Spinal cord (tissue), 10 donors: ENCODE measurements around the gene BOK. TPM values are rescaled to one million over a fixed set of nuclear protein-coding genes. Genes with fewer than 3 reads are reported as not detected.
"Not testable (repeated sequence)": the region's sequence is repeated elsewhere in the genome, so short reads cannot be mapped to it uniquely, and the experiment has no call there.

Source experiments
- DNase-seq, 6 donors: peaks; one replicate each; pipeline versions ENCODE4 v3.0.0 to v3.0.0-alpha.2; 2013 to 2015; ENCODE audit warnings: low spot score in 6 of 6, low read depth in 4 of 6
- H3K27ac ChIP-seq: one replicate; pipeline ENCODE4 v1.5.1; 2013; ENCODE audit warnings: low read depth, low read length, control low read depth
- H3K27me3 ChIP-seq: one replicate; pipeline ENCODE4 v1.6.1; 2013; ENCODE audit warnings: low read length; ENCODE audit not compliant: control insufficient read depth, insufficient read depth
- H3K36me3 ChIP-seq: one replicate; pipeline ENCODE4 v1.6.1; 2013; ENCODE audit warnings: low read length; ENCODE audit not compliant: control insufficient read depth, insufficient read depth
- H3K4me1 ChIP-seq: one replicate; pipeline ENCODE4 v1.6.1; 2013; ENCODE audit warnings: low read length; ENCODE audit not compliant: control insufficient read depth, insufficient read depth
- H3K4me3 ChIP-seq: one replicate; pipeline ENCODE4 v1.5.1; 2013; ENCODE audit warnings: low read depth, low read length, control low read depth
- H3K9me3 ChIP-seq: one replicate; pipeline ENCODE4 v1.6.1; 2013; ENCODE audit warnings: low read length; ENCODE audit not compliant: control insufficient read depth, insufficient read depth
- WGBS: methylation state at CpG from one replicate; pipeline ENCODE4 v1.1.5; 2013; ENCODE audit warnings: missing lambda C conversion rate; ENCODE audit not compliant: insufficient coverage; 5-methylcytosine and 5-hydroxymethylcytosine counted together
- polyA plus RNA-seq, 2 donors: library from polyadenylated mRNA; unstranded; fragments of 120-200 nt; gene quantifications; one replicate each; pipeline ENCODE4 v1.2.1, GENCODE V29; 2013; ENCODE audit not compliant: insufficient read length in 2 of 2
- total RNA-seq, 2 donors: library from RNA; depleted of rRNA in 1 of 2; stranded (reverse); fragments of 120-200 nt in 1 of 2; fragments of >200 nt in 1 of 2; gene quantifications; one replicate each; pipeline versions ENCODE4 v1.2.3 to v1.2.4, GENCODE V29; 2013 to 2014
- donor health status: healthy.

The BOK gene
- total and polyA plus RNA-seq, 4 donors, result 15.5 to 52.7 (median 37.3) TPM

DNA sequence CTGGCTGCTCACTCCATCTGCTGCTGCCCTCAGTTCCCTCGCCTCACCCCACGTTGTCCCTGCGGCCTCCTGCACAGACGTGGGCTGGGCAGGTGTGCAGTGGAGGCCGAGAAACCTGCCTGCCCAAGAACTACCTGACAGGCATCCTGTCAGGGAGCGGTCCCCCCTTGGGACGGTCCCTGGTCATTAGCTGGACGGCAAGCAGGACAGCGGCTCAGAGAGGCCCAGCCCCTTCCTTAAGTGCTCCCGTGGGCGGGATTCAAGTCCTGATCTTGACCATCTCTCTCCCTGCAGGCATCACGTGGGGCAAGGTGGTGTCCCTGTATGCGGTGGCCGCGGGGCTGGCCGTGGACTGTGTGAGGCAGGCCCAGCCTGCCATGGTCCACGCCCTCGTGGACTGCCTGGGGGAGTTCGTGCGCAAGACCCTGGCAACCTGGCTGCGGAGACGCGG is 11.3 kb downstream of the BOK start:
- Histone ChIP-seq H3K9me3 (no peaks in the 10 kb centered on the region), H3K4me3 (no peak overlapping the region), H3K4me1 (peaks cover 13% of the 10 kb centered on the region), H3K27me3 (no peaks in the 10 kb centered on the region), H3K36me3 (peaks cover 48% of the 10 kb centered on the region), H3K27ac (no peak overlapping the region)
- WGBS, result 87% methylated on average over 17 of the region's 23 CpGs
- no peak for DNase-seq

DNA sequence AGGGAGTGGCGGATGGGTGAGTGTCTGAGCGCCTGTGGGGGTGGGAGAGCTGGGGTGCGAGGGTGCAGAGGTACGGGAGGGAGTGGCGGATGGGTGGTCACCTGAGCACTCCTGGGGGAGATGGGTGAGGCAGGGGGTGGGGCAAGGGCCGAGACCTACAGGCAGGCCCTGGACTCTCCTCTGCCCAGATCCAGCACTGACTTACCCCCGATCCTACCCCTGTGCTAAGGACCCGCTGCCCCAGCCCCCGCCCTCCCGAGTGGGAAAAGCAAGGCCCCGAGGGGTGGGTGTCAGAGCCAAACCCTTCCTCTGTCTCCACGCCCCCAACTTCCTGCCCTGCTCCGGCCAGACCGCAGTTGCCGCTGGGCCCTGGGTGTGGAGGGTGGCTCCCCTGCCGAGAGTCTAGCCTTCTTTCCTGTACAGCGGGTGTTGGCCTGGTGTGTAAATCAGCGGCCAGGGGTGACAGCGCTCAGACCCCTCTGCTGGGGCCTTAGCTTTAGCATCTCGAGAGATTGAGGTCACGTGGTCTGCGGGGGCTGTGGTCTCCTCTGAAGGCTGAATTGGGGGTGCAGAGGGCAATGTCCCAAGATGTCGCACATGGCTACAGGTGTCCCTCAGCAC is 12.5 kb downstream of the BOK start:
- no peaks in the 10 kb centered on the region for H3K9me3 ChIP-seq
- no peak overlapping the region for H3K27ac ChIP-seq
- WGBS, result 82% methylated on average over 16 of the region's 23 CpGs
- peaks cover 6% of the 10 kb centered on the region for H3K4me1 ChIP-seq
- no peak for DNase-seq
- no peak overlapping the region for H3K4me3 ChIP-seq
- H3K27me3 ChIP-seq, result no peaks in the 10 kb centered on the region
- peaks cover 50% of the 10 kb centered on the region for H3K36me3 ChIP-seq

DNA sequence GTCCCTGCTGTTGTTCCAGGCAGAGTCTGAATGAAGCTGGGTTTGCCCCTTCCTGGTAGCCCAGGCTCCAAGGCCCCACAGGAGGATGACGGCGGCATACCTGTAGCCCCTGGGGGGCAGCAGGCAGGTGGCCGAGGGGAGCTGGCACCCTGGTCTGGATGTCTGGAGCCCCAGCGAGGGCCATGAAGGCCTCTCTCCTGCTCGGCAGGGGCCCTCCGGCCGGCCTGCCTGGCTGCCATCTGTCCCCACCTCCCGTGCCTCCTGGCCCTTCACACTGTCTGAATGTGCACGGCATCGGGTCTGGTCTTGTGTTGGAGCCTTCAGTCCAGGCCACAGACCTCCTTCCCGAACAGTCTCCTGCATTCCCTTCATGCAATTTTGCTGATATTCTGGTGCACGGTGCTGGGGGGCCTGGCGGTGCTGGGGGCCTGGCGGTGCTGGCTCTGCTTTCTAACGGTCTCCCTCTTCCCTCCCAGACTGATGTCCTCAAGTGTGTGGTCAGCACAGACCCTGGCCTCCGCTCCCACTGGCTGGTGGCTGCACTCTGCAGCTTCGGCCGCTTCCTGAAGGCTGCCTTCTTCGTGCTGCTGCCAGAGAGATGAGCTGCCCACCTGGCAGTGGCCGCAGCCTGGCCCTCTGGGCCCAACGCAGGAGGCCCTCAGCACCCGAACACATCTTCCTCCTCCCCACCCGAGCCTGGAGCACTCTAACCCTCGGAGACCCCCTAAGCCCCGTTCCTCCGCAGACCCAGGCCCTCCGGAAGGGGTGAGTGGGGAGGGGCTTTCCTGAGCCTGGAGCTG is 13.5 kb downstream of the BOK start:
- Histone ChIP-seq H3K4me3 (no peak overlapping the region), H3K4me1 (peaks cover 6% of the 10 kb centered on the region), H3K27me3 (no peaks in the 10 kb centered on the region), H3K9me3 (no peaks in the 10 kb centered on the region), H3K36me3 (peaks cover 58% of the 10 kb centered on the region), H3K27ac (no peak overlapping the region)
- no peak for DNase-seq
- WGBS, result 84% methylated on average over 21 of the region's 27 CpGs

DNA sequence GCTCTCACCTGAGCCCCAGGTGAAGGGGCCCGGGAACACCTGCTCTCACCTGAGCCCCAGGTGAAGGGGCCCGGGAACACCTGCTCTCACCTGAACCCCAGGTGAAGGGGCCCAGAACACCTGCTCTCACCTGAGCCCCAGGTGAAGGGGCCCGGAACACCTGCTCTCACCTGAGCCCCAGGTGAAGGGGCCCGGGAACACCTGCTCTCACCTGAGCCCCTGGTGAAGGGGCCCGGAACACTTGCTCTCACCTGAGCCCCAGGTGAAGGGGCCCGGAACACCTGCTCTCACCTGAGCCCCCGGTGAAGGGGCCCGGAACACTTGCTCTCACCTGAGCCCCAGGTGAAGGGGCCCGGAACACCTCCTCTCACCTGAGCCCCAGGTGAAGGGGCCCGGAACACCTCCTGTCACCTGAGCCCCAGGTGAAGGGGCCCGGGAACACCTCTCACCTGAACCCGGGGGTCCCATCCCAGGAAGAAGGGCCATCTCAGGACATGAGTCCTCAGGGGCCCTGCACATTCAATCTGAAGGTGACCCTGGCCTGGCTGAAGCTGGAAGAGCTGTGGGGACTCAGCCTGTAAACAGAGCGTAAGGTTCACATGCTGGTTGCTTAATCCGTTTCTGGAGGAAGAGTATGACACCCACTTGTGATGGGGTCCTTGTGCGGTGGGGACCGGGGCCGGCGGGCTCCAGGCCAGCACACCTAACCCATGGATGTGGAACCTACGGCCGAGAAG is 14.5 kb downstream of the BOK start:
- not testable (repeated sequence) for H3K4me3 ChIP-seq, DNase-seq, H3K27ac ChIP-seq, H3K4me1 ChIP-seq, H3K27me3 ChIP-seq, H3K9me3 ChIP-seq
- 92% methylated on average over 16 of the region's 20 CpGs for WGBS
- peaks cover 58% of the 10 kb centered on the region for H3K36me3 ChIP-seq

DNA sequence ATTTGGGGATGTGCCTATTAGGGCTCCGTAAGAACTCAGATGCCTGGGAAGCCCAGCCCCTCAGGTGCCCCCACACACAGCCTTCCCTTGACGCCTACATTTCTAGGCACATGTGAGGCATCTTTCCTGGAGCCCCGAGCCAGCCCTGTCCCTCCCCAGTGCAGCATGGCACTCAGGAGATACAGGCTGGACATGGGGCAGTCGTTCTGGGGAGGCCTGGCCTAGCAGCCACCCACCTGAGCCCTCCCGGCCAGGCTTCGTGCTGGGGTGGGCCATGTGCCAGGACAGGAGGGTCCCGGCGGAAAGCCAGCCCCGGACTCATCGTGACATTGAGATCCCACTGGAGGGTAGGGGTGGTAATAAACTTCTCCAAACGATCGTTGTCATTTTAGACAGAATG is 15.2 kb downstream of the BOK start:
- 98% methylated on average over 6 of the region's 12 CpGs for WGBS
- Histone ChIP-seq H3K27ac (no peak overlapping the region), H3K36me3 (peaks cover 58% of the 10 kb centered on the region), H3K4me3 (no peak overlapping the region), H3K27me3 (no peaks in the 10 kb centered on the region), H3K4me1 (peaks cover 10% of the 10 kb centered on the region), H3K9me3 (no peaks in the 10 kb centered on the region)
- DNase-seq, result no peak

DNA sequence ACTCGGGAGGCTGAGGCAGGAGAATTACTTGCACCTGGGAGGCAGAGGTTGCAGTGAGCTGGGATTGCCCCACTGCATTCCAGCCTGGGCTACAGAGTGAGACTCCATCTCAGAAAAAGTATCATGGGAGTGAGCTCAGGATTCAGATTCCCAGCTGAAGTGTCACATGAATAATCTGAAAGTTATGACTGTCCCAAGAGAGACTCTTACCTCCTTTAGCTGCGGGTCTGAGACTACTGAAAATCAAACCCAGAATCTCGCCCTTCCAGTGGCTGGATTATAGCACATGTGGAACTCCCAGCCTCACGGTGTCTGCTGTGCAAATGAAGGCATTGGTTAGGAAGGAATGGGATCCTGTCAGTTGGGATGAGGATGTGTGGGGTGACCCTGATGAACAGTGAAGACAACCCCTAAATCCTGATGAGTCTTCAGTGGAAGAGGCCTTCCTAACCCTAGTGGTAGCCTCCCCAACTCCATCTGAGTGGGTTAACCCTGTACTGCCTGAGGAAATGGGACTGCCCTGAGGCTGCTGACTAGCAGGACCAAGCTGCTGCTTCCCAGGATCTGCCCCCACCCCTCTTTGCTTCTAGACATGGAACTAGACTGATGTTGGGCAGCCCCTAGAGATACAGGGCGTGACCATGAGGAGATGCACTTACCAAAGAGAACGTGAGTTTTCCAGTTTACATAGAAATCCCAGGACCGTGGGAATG is 16.5 kb downstream of the BOK start:
- no peaks in the 10 kb centered on the region for H3K27me3 ChIP-seq
- no peak overlapping the region for H3K4me3 ChIP-seq
- H3K9me3 ChIP-seq, result no peaks in the 10 kb centered on the region
- H3K36me3 ChIP-seq, result peaks cover 60% of the 10 kb centered on the region
- H3K27ac ChIP-seq, result no peak overlapping the region
- no peak for DNase-seq
- H3K4me1 ChIP-seq, result peaks cover 10% of the 10 kb centered on the region
- 91% methylated on average over 7 of the region's 7 CpGs for WGBS

DNA sequence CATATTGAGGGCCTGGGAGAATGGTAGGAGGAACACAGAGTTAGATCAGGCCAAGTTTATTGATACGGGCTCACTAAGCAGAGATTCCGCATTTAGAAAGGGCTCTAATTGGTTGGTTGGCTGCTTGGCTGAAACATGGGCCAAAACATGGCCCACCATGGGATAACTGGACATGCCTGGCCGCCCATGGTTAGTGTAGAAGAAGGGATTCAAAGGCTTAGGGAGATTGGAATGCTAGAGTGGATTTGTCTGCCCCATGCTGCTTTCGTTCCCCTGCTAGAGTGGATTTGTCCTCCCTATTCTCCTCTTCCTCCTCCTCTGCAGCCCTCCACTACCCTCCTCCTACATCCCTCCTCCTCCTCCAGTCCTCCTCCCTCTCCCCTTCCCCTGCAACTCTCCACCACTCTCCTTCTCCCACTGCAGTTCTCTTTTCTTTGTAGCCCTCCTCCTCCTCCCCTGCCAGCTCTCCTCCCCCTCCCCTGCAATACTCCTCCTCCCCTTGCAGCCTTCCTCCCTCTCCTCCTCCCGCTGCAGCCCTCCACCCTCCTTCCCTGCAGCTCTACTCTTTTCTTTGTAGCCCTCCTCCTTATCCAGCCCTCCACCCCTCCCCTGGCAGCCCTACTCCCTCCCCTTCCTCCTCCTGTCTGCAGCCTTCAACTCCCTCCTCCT is 17.2 kb downstream of the BOK start:
- H3K4me1 ChIP-seq, result peaks cover 10% of the 10 kb centered on the region
- no peak for DNase-seq
- peaks cover 59% of the 10 kb centered on the region for H3K36me3 ChIP-seq
- WGBS, result 80% methylated on average over 3 of the region's 5 CpGs
- H3K27me3 ChIP-seq, result no peaks in the 10 kb centered on the region
- no peak overlapping the region for H3K27ac ChIP-seq
- no peak overlapping the region for H3K4me3 ChIP-seq
- no peaks in the 10 kb centered on the region for H3K9me3 ChIP-seq

DNA sequence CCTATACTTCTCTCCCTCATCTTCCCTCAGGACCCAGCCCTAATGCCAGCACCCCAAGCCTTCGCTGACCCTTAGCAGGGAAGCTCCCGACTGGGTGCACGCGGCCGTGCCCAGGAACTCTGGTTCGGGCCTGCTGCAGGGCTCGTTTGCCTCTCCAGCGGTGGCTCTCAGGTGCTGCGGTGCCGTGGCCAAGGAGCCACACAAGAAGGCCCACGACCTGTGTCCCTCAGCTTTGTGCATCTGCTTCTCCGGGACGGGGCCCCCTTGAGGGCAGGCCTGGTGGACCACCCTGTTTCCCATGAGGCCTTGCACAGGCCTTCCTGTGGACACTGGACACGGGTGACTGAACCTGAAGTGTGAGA is 17.7 kb downstream of the BOK start:
- peaks cover 55% of the 10 kb centered on the region for H3K36me3 ChIP-seq

More for the DNA sequence above, 17.7 kb downstream of the BOK start:
- no peaks in the 10 kb centered on the region for H3K27me3 ChIP-seq
- peaks cover 9% of the 10 kb centered on the region for H3K4me1 ChIP-seq
- no peak overlapping the region for H3K27ac ChIP-seq
- no peak for DNase-seq
- 95% methylated on average over 13 of the region's 14 CpGs for WGBS
- H3K4me3 ChIP-seq, result no peak overlapping the region
- H3K9me3 ChIP-seq, result no peaks in the 10 kb centered on the region
